Measurements from ENCODE around the gene DDX27. TPM values are rescaled to one million over a fixed set of nuclear protein-coding genes. Genes with fewer than 3 reads are reported as not detected.

Gene DDX27
- total and polyA plus RNA-seq, 2 of the 13 experiments (the other 11 are each of a cell fraction or from before 2014, with no cell fraction given) = 42.6 to 72.8 TPM

DNA sequence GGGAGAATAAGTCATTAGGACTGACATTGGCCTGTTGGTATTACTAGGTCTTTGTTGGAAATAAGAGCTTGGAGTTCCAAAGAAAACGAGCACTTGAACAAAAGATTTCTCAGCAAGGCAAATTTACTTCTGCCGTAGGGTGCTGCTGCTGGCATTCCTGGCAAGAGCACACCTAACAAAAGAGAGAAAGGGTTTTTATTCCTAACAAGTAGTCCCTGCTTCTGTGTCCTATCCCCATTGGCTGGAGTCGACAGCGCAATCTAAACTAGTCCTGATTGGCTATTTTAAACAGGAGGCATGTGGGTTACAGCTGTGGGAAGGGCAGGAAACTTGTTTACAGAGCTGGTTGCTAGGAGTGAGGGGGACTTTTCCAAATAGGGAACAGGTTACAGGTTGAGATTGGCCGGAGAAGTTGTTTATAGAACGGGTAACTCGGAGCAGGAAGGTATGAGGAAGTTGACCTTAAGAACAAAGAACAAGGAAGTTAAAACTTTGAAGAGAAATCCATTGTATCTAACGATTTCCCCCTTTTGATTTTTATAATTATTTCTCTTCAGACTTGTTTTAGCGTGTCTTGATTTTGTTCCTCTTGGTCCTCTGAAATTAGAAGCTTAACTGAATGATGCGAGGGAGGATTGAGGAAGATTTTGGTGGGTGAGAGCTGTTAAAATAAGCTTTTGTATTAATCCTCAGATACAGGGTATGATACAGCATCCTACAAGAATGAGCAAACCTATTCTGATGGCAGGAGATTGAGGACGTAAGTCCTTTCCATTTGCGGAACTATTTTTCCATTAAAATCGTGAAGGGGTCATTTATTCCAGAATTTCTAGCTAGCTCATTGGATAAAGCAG lies 62.1 kb downstream of the DDX27 start (continued):
- TF ChIP-seq GABPA (IDR thresholded peaks at IDR 0.05; ENCODE audit: low read depth, low read length) (no peak), GABPA (CRISPR knock-in tag; IDR thresholded peaks at IDR 0.05; ENCODE audit: low read depth) (peak; percentile 25; the same call in 1 of the 2 replicates), NFKB2 (CRISPR knock-in tag; IDR thresholded peaks at IDR 0.05; ENCODE audit: borderline replicate concordance) (no peak), ZNF234 (CRISPR knock-in tag; conservative IDR thresholded peaks at IDR 0.05) (peak; percentile 21; the same call in 1 of the 2 replicates), ZNF335 (CRISPR knock-in tag; IDR thresholded peaks at IDR 0.05) (peak; percentile 49; the same call in 1 of the 2 replicates), ZNF282 (IDR thresholded peaks at IDR 0.05; ENCODE audit: partially characterized antibody) (no peak), LRRFIP1 (CRISPR knock-in tag; conservative IDR thresholded peaks at IDR 0.05) (peak; percentile 7; the same call in 1 of the 2 replicates), BCL6 (CRISPR knock-in tag; IDR thresholded peaks at IDR 0.05) (no peak), SMARCE1 (IDR thresholded peaks at IDR 0.05; ENCODE audit: borderline replicate concordance) (no peak), ZMYM2 (CRISPR knock-in tag; IDR thresholded peaks at IDR 0.05) (peak; percentile 72), ZNF354B (CRISPR knock-in tag; IDR thresholded peaks at IDR 0.05) (no peak), ATF7-NPFF (CRISPR knock-in tag; IDR thresholded peaks at IDR 0.05; ENCODE audit: low read depth) (peak; percentile 63; the same call in 1 of the 2 replicates), FOXK1 (CRISPR knock-in tag; IDR thresholded peaks at IDR 0.05; ENCODE audit: borderline replicate concordance, low read depth) (peak; percentile 83; the same call in 1 of the 2 replicates), MLXIP (CRISPR knock-in tag; IDR thresholded peaks at IDR 0.05; ENCODE audit: borderline replicate concordance) (0 out of 2 replicates have a peak, but pooled peaks have one; percentile 4), KDM3A (CRISPR knock-in tag; IDR thresholded peaks at IDR 0.05; ENCODE audit: low read depth) (no peak), SSRP1 (CRISPR knock-in tag; IDR thresholded peaks at IDR 0.05) (no peak; the same call in 1 of the 2 replicates), RBM39 (IDR thresholded peaks at IDR 0.05; ENCODE audit: low read depth, low read length, poor library complexity, severe bottlenecking) (no peak), GABPB1 (CRISPR knock-in tag; IDR thresholded peaks at IDR 0.05) (no peak)
- TF ChIP-seq, protein P1, sequence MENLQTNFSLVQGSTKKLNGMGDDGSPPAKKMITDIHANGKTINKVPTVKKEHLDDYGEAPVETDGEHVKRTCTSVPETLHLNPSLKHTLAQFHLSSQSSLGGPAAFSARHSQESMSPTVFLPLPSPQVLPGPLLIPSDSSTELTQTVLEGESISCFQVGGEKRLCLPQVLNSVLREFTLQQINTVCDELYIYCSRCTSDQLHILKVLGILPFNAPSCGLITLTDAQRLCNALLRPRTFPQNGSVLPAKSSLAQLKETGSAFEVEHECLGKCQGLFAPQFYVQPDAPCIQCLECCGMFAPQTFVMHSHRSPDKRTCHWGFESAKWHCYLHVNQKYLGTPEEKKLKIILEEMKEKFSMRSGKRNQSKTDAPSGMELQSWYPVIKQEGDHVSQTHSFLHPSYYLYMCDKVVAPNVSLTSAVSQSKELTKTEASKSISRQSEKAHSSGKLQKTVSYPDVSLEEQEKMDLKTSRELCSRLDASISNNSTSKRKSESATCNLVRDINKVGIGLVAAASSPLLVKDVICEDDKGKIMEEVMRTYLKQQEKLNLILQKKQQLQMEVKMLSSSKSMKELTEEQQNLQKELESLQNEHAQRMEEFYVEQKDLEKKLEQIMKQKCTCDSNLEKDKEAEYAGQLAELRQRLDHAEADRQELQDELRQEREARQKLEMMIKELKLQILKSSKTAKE (CRISPR knock-in tag; IDR thresholded peaks at IDR 0.05; ENCODE audit: borderline replicate concordance) = no peak
- TF ChIP-seq, protein P2, sequence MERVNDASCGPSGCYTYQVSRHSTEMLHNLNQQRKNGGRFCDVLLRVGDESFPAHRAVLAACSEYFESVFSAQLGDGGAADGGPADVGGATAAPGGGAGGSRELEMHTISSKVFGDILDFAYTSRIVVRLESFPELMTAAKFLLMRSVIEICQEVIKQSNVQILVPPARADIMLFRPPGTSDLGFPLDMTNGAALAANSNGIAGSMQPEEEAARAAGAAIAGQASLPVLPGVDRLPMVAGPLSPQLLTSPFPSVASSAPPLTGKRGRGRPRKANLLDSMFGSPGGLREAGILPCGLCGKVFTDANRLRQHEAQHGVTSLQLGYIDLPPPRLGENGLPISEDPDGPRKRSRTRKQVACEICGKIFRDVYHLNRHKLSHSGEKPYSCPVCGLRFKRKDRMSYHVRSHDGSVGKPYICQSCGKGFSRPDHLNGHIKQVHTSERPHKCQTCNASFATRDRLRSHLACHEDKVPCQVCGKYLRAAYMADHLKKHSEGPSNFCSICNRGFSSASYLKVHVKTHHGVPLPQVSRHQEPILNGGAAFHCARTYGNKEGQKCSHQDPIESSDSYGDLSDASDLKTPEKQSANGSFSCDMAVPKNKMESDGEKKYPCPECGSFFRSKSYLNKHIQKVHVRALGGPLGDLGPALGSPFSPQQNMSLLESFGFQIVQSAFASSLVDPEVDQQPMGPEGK (CRISPR knock-in tag; IDR thresholded peaks at IDR 0.05) = peak; percentile 4; the same call in 1 of the 2 replicates
